Breast epithelium (tissue), 3 donors: ENCODE measurements around the gene CCNYL1.

Source experiments
- POLR2A ChIP-seq: fragments of 450-650 bp; IDR thresholded peaks from one replicate; pipeline ENCODE4 v1.6.1; 2016; ENCODE audit warnings: antibody characterized with exemption, mild to moderate bottlenecking, moderate library complexity
- POLR2AphosphoS5 ChIP-seq, 3 donors: sonication (generic); formaldehyde crosslinking; IDR thresholded peaks; one replicate each; pipeline ENCODE4 v1.6.1; 2017; ENCODE audit warnings: antibody characterized with exemption in 3 of 3
- TF ChIP-seq, protein P1 (sequence below), 3 donors: fragments of 450-650 bp; IDR thresholded peaks; one replicate each; pipeline ENCODE4 v1.5.1; 2016 to 2017; ENCODE audit warnings: antibody characterized with exemption in 3 of 3, mild to moderate bottlenecking in 3 of 3, moderate library complexity in 3 of 3

DNA sequence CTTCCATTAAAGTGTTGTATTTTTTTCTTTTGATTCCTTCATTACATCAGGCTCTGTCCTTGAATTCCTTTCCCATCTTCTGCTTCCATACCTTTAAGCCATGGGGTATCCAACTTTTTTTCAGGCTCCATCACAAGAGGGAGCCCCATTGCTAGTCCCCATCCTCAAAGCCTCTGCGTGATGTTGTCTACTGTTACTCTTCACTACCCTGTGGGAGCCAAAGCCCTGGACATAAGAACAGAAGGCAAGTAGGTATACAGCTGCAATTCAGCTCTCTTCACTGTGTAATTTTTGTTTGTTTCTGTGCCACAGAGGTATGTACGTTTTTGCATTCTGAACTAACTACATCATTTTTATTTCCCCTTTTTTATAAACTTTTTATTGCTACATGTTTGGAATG, 36.6 kb upstream of the CCNYL1 start:
- TF ChIP-seq, protein P1, sequence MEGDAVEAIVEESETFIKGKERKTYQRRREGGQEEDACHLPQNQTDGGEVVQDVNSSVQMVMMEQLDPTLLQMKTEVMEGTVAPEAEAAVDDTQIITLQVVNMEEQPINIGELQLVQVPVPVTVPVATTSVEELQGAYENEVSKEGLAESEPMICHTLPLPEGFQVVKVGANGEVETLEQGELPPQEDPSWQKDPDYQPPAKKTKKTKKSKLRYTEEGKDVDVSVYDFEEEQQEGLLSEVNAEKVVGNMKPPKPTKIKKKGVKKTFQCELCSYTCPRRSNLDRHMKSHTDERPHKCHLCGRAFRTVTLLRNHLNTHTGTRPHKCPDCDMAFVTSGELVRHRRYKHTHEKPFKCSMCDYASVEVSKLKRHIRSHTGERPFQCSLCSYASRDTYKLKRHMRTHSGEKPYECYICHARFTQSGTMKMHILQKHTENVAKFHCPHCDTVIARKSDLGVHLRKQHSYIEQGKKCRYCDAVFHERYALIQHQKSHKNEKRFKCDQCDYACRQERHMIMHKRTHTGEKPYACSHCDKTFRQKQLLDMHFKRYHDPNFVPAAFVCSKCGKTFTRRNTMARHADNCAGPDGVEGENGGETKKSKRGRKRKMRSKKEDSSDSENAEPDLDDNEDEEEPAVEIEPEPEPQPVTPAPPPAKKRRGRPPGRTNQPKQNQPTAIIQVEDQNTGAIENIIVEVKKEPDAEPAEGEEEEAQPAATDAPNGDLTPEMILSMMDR (IDR thresholded peaks at IDR 0.05), result no peak
- TF ChIP-seq POLR2AphosphoS5 (IDR thresholded peaks at IDR 0.05), result no peak
- TF ChIP-seq POLR2A, result no peak
